Measurements from ENCODE around the gene GRN. TPM values are rescaled to one million over a fixed set of nuclear protein-coding genes. Genes with fewer than 3 reads are reported as not detected.

GRN gene
- total and polyA plus RNA-seq, 2 of the 13 experiments (the other 11 are each of a cell fraction or from before 2014, with no cell fraction given): 86.6 to 143 TPM

DNA sequence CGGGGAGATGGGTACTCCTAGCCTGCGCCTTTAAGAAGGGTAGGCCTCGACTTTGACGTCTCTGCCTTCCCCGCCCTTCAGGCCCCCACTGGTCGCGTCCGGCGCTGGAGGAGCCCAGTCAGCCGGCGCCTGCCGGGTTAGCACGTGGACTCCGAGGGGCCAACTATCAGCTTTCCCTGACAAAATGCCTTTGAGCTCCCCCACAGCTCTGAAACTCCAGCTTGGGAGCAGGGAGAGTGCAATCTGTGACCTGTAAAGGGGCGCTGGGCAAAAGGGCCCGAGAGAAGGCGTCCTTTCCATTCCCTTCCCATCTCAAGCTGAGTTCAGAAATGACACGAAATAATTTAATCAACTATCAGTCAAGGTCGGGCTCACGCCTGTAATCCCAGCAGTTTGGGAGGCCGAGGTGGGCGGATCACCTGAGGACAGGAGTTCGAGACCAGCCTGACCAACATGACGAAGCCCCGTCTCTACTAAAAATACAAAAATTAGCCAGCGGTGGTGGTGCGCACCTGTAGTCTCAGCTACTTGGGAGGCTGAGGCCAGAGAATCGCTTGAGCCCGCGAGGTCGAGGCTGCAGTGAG is 18.1 kb upstream of the GRN start (continued):
- TF ChIP-seq CAMTA2 (CRISPR knock-in tag; IDR thresholded peaks at IDR 0.05; ENCODE audit: borderline replicate concordance): no peak
- TF ChIP-seq ZNF589 (CRISPR knock-in tag; conservative IDR thresholded peaks at IDR 0.05): no peak
- TF ChIP-seq, protein P1, sequence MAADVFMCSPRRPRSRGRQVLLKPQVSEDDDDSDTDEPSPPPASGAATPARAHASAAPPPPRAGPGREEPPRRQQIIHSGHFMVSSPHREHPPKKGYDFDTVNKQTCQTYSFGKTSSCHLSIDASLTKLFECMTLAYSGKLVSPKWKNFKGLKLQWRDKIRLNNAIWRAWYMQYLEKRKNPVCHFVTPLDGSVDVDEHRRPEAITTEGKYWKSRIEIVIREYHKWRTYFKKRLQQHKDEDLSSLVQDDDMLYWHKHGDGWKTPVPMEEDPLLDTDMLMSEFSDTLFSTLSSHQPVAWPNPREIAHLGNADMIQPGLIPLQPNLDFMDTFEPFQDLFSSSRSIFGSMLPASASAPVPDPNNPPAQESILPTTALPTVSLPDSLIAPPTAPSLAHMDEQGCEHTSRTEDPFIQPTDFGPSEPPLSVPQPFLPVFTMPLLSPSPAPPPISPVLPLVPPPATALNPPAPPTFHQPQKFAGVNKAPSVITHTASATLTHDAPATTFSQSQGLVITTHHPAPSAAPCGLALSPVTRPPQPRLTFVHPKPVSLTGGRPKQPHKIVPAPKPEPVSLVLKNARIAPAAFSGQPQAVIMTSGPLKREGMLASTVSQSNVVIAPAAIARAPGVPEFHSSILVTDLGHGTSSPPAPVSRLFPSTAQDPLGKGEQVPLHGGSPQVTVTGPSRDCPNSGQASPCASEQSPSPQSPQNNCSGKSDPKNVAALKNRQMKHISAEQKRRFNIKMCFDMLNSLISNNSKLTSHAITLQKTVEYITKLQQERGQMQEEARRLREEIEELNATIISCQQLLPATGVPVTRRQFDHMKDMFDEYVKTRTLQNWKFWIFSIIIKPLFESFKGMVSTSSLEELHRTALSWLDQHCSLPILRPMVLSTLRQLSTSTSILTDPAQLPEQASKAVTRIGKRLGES (CRISPR knock-in tag; IDR thresholded peaks at IDR 0.05; ENCODE audit: borderline replicate concordance): no peak
- no peak for TF ChIP-seq MAF1 (CRISPR knock-in tag; IDR thresholded peaks at IDR 0.05; ENCODE audit: borderline replicate concordance)
- TF ChIP-seq, protein P2, sequence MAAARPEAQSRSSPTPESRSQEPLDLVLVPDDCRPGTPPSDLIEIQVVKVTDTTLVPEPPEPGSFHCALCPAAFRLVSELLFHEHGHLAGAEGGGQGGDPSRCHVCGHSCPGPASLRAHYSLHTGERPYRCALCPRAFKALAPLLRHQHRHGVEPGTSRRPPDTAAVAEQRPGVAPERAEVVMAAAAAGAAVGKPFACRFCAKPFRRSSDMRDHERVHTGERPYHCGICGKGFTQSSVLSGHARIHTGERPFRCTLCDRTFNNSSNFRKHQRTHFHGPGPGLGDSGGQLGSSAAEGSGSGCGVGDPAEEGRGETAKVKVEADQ (CRISPR knock-in tag; IDR thresholded peaks at IDR 0.05; ENCODE audit: borderline replicate concordance): no peak
- TF ChIP-seq ZNF30 (CRISPR knock-in tag; IDR thresholded peaks at IDR 0.05): no peak
- peak; percentile 94; the same call in 1 of the 3 replicates for TF ChIP-seq MXI1 (IDR thresholded peaks at IDR 0.05; ENCODE audit: borderline replicate concordance, low read depth, low read length)
- TF ChIP-seq THYN1 (CRISPR knock-in tag; IDR thresholded peaks at IDR 0.05; ENCODE audit: borderline replicate concordance, low read depth): no peak
- peak in 1 of 2 experiments; percentile 18; a peak in 2 of 4 replicates for TF ChIP-seq EP300 (IDR thresholded peaks at IDR 0.05; ENCODE audit: low read depth in 2 of 2, low read length in 2 of 2)
- no peak; the same call in 1 of the 2 replicates for TF ChIP-seq EP300 (CRISPR knock-in tag; IDR thresholded peaks at IDR 0.05; ENCODE audit: borderline replicate concordance)
- no peak for TF ChIP-seq FOXK2 (IDR thresholded peaks at IDR 0.05)
- peak; percentile 62 for TF ChIP-seq ZNF331 (CRISPR knock-in tag; IDR thresholded peaks at IDR 0.05)
- TF ChIP-seq HNF4A (CRISPR knock-in tag; IDR thresholded peaks at IDR 0.05): no peak
- TF ChIP-seq ZBTB21 (CRISPR knock-in tag; IDR thresholded peaks at IDR 0.05): peak; percentile 31; the same call in 1 of the 2 replicates
- TF ChIP-seq ZNF709 (CRISPR knock-in tag; IDR thresholded peaks at IDR 0.05): no peak
- TF ChIP-seq ZNF10 (CRISPR knock-in tag; IDR thresholded peaks at IDR 0.05; ENCODE audit: borderline replicate concordance, low read depth): no peak
- no peak for TF ChIP-seq ZNF557 (CRISPR knock-in tag; IDR thresholded peaks at IDR 0.05)
- no peak for TF ChIP-seq ZFP82 (CRISPR knock-in tag; IDR thresholded peaks at IDR 0.05; ENCODE audit: borderline replicate concordance)
- TF ChIP-seq KLF15 (CRISPR knock-in tag; IDR thresholded peaks at IDR 0.05; ENCODE audit: borderline replicate concordance): no peak
- TF ChIP-seq ZFX (CRISPR knock-in tag; IDR thresholded peaks at IDR 0.05; ENCODE audit: low read depth): peak; percentile 87
- TF ChIP-seq ZC3H4 (CRISPR knock-in tag; IDR thresholded peaks at IDR 0.05; ENCODE audit: borderline replicate concordance): no peak
- TF ChIP-seq ONECUT2 (CRISPR knock-in tag; IDR thresholded peaks at IDR 0.05): no peak
- TF ChIP-seq ZNF891 (CRISPR knock-in tag; IDR thresholded peaks at IDR 0.05): no peak
- TF ChIP-seq, protein P3, sequence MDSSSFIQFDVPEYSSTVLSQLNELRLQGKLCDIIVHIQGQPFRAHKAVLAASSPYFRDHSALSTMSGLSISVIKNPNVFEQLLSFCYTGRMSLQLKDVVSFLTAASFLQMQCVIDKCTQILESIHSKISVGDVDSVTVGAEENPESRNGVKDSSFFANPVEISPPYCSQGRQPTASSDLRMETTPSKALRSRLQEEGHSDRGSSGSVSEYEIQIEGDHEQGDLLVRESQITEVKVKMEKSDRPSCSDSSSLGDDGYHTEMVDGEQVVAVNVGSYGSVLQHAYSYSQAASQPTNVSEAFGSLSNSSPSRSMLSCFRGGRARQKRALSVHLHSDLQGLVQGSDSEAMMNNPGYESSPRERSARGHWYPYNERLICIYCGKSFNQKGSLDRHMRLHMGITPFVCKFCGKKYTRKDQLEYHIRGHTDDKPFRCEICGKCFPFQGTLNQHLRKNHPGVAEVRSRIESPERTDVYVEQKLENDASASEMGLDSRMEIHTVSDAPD (CRISPR knock-in tag; IDR thresholded peaks at IDR 0.05): no peak
- 0 out of 2 replicates have a peak, but pooled peaks have one; percentile 22 for TF ChIP-seq FOXC1 (CRISPR knock-in tag; IDR thresholded peaks at IDR 0.05; ENCODE audit: borderline replicate concordance)
- no peak for TF ChIP-seq PHB2 (IDR thresholded peaks at IDR 0.05; ENCODE audit: partially characterized antibody)
- no peak for TF ChIP-seq ZNF776 (CRISPR knock-in tag; IDR thresholded peaks at IDR 0.05)
- no peak for TF ChIP-seq KLF9 (CRISPR knock-in tag; IDR thresholded peaks at IDR 0.05; ENCODE audit: low read depth)
